ENCODE measurements around the gene CYP3A5. TPM values are rescaled to one million over a fixed set of nuclear protein-coding genes. Genes with fewer than 3 reads are reported as not detected.

CYP3A5 gene
- polyA plus RNA-seq, 1 experiment = 0.21 TPM

DNA sequence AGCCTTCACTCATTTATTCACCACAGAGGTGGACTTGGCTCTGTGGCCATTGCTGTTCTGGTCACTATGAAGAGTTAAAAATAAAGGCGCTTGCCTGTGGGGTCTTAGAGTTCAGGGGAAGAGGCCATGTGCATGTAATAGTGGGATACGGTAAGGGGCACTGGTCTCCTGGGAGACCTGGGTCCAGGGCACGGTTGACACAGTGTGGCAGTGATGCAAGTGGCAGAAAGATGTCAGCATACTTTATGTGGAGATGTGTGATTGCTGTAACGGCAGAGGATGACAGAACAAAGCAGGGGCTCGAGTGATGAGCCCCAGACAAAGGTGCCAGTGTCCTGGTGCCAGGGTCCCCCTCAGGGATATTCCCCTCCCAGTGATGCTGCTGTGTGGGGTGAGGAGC, 54.5 kb downstream of the CYP3A5 start:
- POLR2A ChIA-PET = no interaction called here
- Histone ChIP-seq H3K9me3 (ENCODE audit: control insufficient read depth, insufficient read depth, low read length) (no peaks in the 10 kb centered on the region), H3K27ac (ENCODE audit: low read depth, low read length) (no peak overlapping the region), H3K27me3 (ENCODE audit: control insufficient read depth, insufficient read depth, low read length) (no peaks in the 10 kb centered on the region), H3K4me3 (ENCODE audit: low read depth, low read length) (no peak overlapping the region)
- DNase-seq (ENCODE audit: low read depth, low spot score) = no peak
- no peak for TF ChIP-seq CTCF (IDR thresholded peaks at IDR 0.05; ENCODE audit: low read depth, low read length)
- CTCF ChIA-PET = no interaction called here

DNA sequence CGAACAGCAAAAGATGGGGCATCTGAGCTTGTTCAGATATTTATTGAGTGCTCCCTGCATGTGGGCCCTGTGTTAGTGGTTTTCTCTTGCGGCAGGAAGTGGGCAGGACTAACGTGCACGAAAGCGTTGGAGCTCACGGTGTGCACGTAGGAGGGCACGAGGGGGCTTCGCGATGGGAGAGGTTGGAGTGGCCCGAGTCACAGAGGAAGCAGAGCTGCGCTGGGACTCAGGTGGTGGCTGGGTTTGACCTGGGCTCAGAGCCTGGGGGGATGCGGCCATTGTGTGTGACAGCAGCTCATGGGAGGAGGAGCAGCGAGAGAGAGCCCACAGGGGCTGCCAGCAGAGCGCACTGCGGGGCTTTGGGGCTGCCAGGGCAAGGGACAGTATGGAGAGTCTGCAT, 55.3 kb downstream of the CYP3A5 start:
- no peak for DNase-seq (ENCODE audit: low read depth, low spot score)
- ChIA-PET POLR2A (no interaction called here), CTCF (no interaction called here)
- Histone ChIP-seq H3K27me3 (ENCODE audit: control insufficient read depth, insufficient read depth, low read length) (no peaks in the 10 kb centered on the region), H3K4me3 (ENCODE audit: low read depth, low read length) (no peak overlapping the region), H3K27ac (ENCODE audit: low read depth, low read length) (no peak overlapping the region), H3K9me3 (ENCODE audit: control insufficient read depth, insufficient read depth, low read length) (no peaks in the 10 kb centered on the region)
- no peak for TF ChIP-seq CTCF (IDR thresholded peaks at IDR 0.05; ENCODE audit: low read depth, low read length)

GRCh38 chr7:99623702-99624447, 55.9 kb downstream of the CYP3A5 start:
- H3K4me3 ChIP-seq (ENCODE audit: low read depth, low read length) = no peak overlapping the region
- no peaks in the 10 kb centered on the region for H3K9me3 ChIP-seq (ENCODE audit: control insufficient read depth, insufficient read depth, low read length)
- no peak for DNase-seq (ENCODE audit: low read depth, low spot score)
- no peaks in the 10 kb centered on the region for H3K27me3 ChIP-seq (ENCODE audit: control insufficient read depth, insufficient read depth, low read length)
- CTCF ChIA-PET = no interaction called here
- POLR2A ChIA-PET = no interaction called here
- no peak for TF ChIP-seq CTCF (IDR thresholded peaks at IDR 0.05; ENCODE audit: low read depth, low read length)
- no peak overlapping the region for H3K27ac ChIP-seq (ENCODE audit: low read depth, low read length)

GRCh38 chr7:99623091-99623693, 56.6 kb downstream of the CYP3A5 start:
- ChIA-PET CTCF (no interaction called here), POLR2A (no interaction called here)
- TF ChIP-seq CTCF (IDR thresholded peaks at IDR 0.05; ENCODE audit: low read depth, low read length) = no peak
- H3K27me3 ChIP-seq (ENCODE audit: control insufficient read depth, insufficient read depth, low read length) = no peaks in the 10 kb centered on the region
- DNase-seq (ENCODE audit: low read depth, low spot score) = no peak
- H3K9me3 ChIP-seq (ENCODE audit: control insufficient read depth, insufficient read depth, low read length) = no peaks in the 10 kb centered on the region
- H3K4me3 ChIP-seq (ENCODE audit: low read depth, low read length) = no peak overlapping the region
- H3K27ac ChIP-seq (ENCODE audit: low read depth, low read length) = no peak overlapping the region

- Histone ChIP-seq H3K4me3 (ENCODE audit: low read depth, low read length) (no peak overlapping the region), H3K27me3 (ENCODE audit: control insufficient read depth, insufficient read depth, low read length) (no peaks in the 10 kb centered on the region), H3K27ac (ENCODE audit: low read depth, low read length) (no peak overlapping the region), H3K9me3 (ENCODE audit: control insufficient read depth, insufficient read depth, low read length) (no peaks in the 10 kb centered on the region)
- no peak for TF ChIP-seq CTCF (IDR thresholded peaks at IDR 0.05; ENCODE audit: low read depth, low read length)
- POLR2A ChIA-PET = no interaction called here
- CTCF ChIA-PET = no interaction called here
- DNase-seq (ENCODE audit: low read depth, low spot score) = no peak
These were observed 57.2 kb downstream of the CYP3A5 start for GRCh38 chr7:99622596-99622995.
